ENCODE results near the gene DNAH17. TPM values are rescaled to one million over a fixed set of nuclear protein-coding genes. Genes with fewer than 3 reads are reported as not detected.

The DNAH17 gene
- total RNA-seq, 1 donor from 2014 or later, result not detected

DNA sequence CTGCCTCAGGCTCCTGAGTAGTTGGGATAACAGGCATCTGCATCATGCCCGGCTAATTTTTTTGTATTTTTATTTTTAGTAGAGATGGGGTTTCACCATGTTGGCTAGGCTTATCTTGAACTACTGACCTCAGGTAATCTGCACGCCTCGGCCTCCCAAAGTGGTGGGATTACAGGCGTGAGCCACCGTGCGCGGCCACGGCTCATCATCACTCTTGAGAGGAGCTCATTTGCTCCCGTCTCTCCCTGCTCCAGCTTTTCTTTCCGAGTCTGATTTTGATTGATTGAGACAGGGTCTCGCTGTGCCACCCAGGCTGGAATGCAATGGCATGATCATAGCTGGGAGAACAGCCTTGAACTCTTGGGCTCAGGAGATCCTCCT, 186.2 kb downstream of the DNAH17 start:
- peaks cover 11% of the 10 kb centered on the region for H3K36me3 Mint-ChIP-seq
- peaks cover 95% of the 10 kb centered on the region for H3K79me2 ChIP-seq (ENCODE audit: low read depth)
- TF ChIP-seq EZH2 (IDR thresholded peaks at IDR 0.05) (no peak), EZH2phosphoT487 (IDR thresholded peaks at IDR 0.05) (no peak)
- TF ChIP-seq, protein P1, sequence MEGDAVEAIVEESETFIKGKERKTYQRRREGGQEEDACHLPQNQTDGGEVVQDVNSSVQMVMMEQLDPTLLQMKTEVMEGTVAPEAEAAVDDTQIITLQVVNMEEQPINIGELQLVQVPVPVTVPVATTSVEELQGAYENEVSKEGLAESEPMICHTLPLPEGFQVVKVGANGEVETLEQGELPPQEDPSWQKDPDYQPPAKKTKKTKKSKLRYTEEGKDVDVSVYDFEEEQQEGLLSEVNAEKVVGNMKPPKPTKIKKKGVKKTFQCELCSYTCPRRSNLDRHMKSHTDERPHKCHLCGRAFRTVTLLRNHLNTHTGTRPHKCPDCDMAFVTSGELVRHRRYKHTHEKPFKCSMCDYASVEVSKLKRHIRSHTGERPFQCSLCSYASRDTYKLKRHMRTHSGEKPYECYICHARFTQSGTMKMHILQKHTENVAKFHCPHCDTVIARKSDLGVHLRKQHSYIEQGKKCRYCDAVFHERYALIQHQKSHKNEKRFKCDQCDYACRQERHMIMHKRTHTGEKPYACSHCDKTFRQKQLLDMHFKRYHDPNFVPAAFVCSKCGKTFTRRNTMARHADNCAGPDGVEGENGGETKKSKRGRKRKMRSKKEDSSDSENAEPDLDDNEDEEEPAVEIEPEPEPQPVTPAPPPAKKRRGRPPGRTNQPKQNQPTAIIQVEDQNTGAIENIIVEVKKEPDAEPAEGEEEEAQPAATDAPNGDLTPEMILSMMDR (IDR thresholded peaks at IDR 0.05), result no peak

DNA sequence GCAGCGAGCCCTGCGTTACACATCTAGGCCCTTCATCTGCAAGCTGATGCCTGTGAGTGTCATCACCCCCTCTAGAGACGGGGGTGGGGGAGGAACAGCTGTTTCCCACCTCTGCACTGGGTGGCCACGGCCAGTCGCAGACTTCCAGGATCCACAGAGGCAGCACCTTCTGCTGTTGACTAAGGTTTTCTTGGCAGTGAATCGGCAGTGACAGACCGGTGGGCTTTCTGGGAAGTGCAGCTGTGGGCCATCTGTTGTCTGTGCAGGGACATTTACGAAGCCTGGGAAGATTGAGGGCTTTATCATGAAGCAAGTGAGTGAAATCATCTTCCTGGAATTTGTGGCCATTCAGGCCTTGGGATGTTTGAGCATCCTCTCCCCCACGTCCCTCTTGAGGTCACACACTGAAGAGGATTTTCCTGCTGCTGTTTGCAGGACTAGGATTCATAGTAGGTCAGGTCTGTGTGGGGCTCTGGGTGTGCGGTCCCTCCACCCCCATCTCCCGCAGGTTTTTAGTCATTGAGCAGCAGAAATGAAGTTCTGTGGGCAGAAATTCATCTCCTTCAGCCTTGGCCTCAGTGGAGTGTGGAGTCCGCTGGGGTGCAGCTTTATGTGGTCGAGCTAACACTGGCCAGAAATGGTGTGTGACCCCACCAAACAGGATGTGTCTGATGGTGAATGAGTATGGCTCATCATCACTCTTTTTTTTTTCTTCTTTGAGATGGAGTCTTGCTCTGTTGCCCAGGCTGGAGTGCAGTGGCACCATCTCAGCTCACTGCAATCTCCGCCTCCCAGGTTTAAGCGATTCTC, 186.8 kb downstream of the DNAH17 start:
- Histone ChIP-seq H3K4me1 (peaks cover 10% of the 10 kb centered on the region), H3K79me2 (ENCODE audit: low read depth) (peaks cover 95% of the 10 kb centered on the region), H3K36me3 (no peaks in the 10 kb centered on the region), H3K27me3 (no peaks in the 10 kb centered on the region), H3F3A (ENCODE audit: low read depth) (peaks cover 10% of the 10 kb centered on the region), H3K9ac (no peak overlapping the region), H2AFZ (replicated peaks) (no peak overlapping the region), H3K9me3 (ENCODE audit: low read depth) (no peaks in the 10 kb centered on the region), H3K4me2 (no peak overlapping the region), H4K20me1 (ENCODE audit: low read depth) (peaks cover 85% of the 10 kb centered on the region), H3K27ac (no peak overlapping the region), H3K4me3 (no peak overlapping the region)
- no peak for TF ChIP-seq EZH2phosphoT487 (IDR thresholded peaks at IDR 0.05)
- TF ChIP-seq, protein P1 (IDR thresholded peaks at IDR 0.05), result peak; percentile 15
- peaks cover 15% of the 10 kb centered on the region for H3K4me1 Mint-ChIP-seq
- H3K36me3 Mint-ChIP-seq, result peaks cover 8% of the 10 kb centered on the region
- no peaks in the 10 kb centered on the region for H3K27me3 Mint-ChIP-seq (ENCODE audit: insufficient read depth, low read depth)
- H3K9me3 Mint-ChIP-seq, result no peaks in the 10 kb centered on the region
- H3K4me3 Mint-ChIP-seq, result no peak overlapping the region
- DNase-seq (ENCODE audit: low spot score), result no peak
- peak overlapping the region; percentile 72 for H3K27ac Mint-ChIP-seq

More for the DNA sequence above, 186.2 kb downstream of the DNAH17 start:
- Histone ChIP-seq H3K4me1 (peaks cover 5% of the 10 kb centered on the region), H3K27me3 (no peaks in the 10 kb centered on the region), H3K36me3 (no peaks in the 10 kb centered on the region), H3K27ac (no peak overlapping the region), H4K20me1 (ENCODE audit: low read depth) (peaks cover 82% of the 10 kb centered on the region), H3K4me2 (no peak overlapping the region), H3K9ac (no peak overlapping the region), H3F3A (ENCODE audit: low read depth) (peaks cover 4% of the 10 kb centered on the region), H3K9me3 (ENCODE audit: low read depth) (no peaks in the 10 kb centered on the region), H3K4me3 (no peak overlapping the region), H2AFZ (replicated peaks) (no peak overlapping the region)
- Mint-ChIP-seq H3K4me3 (no peak overlapping the region), H3K27me3 (ENCODE audit: insufficient read depth, low read depth) (no peaks in the 10 kb centered on the region), H3K4me1 (peaks cover 14% of the 10 kb centered on the region), H3K27ac (no peak overlapping the region), H3K9me3 (no peaks in the 10 kb centered on the region)
- DNase-seq (ENCODE audit: low spot score), result no peak

DNA sequence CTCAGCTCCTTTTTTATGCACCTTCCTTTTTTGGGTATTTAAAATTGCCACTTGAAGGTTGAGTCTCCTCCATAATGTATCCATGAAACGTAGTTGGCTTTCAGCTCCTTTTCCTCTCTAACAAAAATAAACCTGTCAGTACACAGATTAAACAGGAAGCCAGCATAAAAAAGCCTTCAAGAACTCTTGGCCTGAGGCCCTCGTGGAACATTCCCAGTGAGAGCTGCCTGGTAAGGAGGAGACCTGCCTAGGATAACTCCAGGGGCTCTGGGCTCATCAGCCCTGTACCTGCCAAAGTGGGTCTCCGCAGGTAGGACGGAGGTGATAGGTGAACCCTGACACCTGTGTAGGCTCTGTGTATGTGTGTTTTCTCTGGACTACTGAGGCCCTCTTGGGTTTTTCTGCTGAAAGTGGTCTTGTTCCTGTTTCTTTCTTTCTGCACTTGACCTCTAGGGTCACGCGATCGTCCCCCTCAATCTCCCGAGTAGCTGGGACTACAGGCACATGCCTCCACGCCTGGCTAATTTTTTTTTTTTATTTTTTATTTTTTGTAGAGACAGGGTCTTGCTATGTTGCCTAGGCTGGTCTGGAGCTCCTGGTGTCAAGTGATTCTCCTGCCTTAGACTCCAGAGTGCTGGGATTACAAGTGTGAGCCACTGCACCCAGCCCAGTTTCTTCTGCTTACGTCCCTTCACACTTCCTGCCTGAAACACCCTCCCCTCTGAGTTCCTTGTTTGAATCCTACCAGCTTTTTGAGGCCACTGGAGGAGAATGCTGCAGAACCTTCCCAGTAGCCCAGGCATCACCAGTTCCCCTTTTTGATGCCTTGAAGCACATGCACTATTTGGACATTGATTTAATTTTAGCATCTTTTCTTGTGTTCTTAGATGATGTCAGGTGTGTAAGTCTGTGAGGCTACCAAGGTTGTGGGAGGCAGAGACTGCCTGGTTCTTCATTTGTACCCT, 188.9 kb downstream of the DNAH17 start:
- Mint-ChIP-seq H3K4me1 (peaks cover 26% of the 10 kb centered on the region), H3K4me3 (no peak overlapping the region), H3K36me3 (peaks cover 6% of the 10 kb centered on the region), H3K9me3 (no peaks in the 10 kb centered on the region), H3K27me3 (ENCODE audit: insufficient read depth, low read depth) (no peaks in the 10 kb centered on the region), H3K27ac (no peak overlapping the region)
- no peak overlapping the region for H3K4me3 ChIP-seq
- H3K27me3 ChIP-seq, result no peaks in the 10 kb centered on the region
- peaks cover 12% of the 10 kb centered on the region for H3K4me1 ChIP-seq
- peaks cover 85% of the 10 kb centered on the region for H4K20me1 ChIP-seq (ENCODE audit: low read depth)
- H3K9ac ChIP-seq, result no peak overlapping the region
- peaks cover 97% of the 10 kb centered on the region for H3K79me2 ChIP-seq (ENCODE audit: low read depth)
- H2AFZ ChIP-seq (replicated peaks), result no peak overlapping the region
- TF ChIP-seq EZH2phosphoT487 (IDR thresholded peaks at IDR 0.05), result no peak
- TF ChIP-seq, protein P1 (IDR thresholded peaks at IDR 0.05), result no peak
- no peak for TF ChIP-seq EZH2 (IDR thresholded peaks at IDR 0.05)
- no peaks in the 10 kb centered on the region for H3K36me3 ChIP-seq
- H3K27ac ChIP-seq, result no peak overlapping the region
- peaks cover 15% of the 10 kb centered on the region for H3F3A ChIP-seq (ENCODE audit: low read depth)
- H3K4me2 ChIP-seq, result no peak overlapping the region
- no peaks in the 10 kb centered on the region for H3K9me3 ChIP-seq (ENCODE audit: low read depth)
- DNase-seq (ENCODE audit: low spot score), result no peak
